ENCODE results near the gene PGBD5. TPM values are rescaled to one million over a fixed set of nuclear protein-coding genes. Genes with fewer than 3 reads are reported as not detected.

PGBD5 gene
- total RNA-seq, 1 donor from 2014 or later = 0.12 TPM

- intact Hi-C loops (cut with micrococcal nuclease) = no loop called here
Measured at GRCh38 chr1:230399321-230400006, 26.7 kb downstream of the PGBD5 start.

DNA sequence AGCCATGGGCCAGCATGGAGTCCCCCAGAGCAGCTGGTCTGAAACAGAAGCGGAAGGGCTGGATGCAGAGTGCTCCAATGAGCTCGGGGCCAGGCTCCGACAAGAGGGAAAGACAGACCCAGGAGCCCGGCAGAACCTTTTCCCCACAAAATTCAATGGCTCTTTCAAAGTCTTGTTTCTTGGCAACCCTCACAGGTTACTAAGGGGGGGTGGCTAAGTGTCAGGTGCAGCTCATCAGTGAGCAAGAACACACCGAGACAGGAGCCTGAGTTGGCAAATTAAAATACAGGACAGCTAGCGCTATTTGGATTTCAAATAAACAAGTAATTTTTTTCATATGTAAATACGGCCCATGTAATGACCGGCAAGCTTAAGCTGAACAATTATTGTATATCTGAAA, 27.3 kb downstream of the PGBD5 start:
- intact Hi-C loops (cut with micrococcal nuclease) = no loop called here

GRCh38 chr1:230396966-230397365, 29.2 kb downstream of the PGBD5 start:
- intact Hi-C loops (cut with micrococcal nuclease) = no loop called here

- intact Hi-C loops (cut with micrococcal nuclease) = no loop called here
Measured at GRCh38 chr1:230395932-230396331, 30.2 kb downstream of the PGBD5 start.

DNA sequence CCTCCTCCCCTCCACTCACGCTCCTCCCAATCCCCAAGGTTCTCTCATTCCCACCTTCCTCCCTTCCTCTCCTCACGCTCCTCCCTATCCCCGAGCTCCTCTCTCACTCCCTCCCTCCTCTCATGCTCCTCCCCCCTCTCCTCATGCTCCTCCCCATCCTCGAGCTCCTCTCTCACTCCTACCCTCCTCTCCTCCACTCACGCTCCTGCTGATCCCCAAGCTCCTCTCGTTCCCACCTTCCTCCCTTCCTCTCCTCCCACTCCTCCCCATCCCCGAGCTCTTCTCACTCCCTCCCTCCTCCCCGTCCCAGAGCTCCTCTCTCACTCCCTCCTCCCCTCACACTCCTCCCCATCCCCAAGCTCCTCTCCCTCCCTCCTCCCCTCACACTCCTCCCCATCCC, 31.4 kb downstream of the PGBD5 start:
- intact Hi-C loops (cut with micrococcal nuclease) = no loop called here

GRCh38 chr1:230394134-230394533, 32.0 kb downstream of the PGBD5 start:
- intact Hi-C loops (cut with micrococcal nuclease) = no loop called here

DNA sequence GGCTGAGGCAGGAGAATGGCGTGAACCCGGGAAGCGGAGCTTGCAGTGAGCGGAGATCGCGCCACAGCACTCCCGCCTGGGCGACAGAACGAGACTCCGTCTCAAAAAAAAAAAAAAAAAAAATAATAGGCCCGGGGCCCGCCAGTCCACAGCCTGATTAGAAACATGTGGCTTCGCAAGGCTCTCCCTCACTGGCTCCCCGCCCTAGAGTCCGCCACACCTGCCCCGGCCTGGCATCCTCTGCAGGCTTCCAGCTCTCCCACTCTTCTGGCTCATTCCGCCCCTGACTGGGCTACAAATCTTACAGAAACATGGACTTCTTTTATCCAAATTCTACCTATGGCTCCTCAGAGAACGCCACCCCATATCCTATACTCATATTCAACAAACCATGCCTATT, 32.4 kb downstream of the PGBD5 start:
- intact Hi-C loops (cut with micrococcal nuclease) = no loop called here

DNA sequence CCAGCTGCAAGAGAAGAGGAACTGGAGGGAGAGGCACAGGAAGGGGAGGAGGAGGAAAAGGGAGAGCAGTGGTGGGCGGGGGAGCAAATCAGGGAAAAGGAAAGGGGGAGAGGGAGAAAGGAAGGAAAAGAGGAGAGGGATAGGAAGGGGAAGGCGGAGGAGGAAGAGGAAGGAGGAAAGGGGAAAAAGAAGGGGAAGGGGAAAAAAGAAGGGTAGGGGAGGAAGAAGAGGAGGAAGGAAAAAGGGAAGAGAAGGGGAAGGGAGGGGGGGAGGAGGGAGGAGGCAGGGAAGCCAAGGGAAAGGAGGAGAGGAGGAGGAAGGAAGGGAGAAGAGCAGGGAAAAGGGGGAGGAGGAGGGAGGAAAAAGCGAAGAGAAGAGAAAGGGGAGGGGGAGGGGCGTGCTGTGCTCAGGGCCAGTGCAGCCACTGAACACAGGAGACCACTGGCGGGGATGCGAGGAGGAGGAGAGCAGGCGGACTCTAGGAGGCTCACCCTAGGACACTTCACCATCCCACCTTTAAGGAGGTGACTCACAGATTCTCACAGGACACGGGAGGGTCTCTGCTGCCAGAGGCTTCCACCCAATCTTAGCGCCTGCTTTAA, 33.1 kb downstream of the PGBD5 start:
- intact Hi-C loops (cut with micrococcal nuclease) = no loop called here

- intact Hi-C loops (cut with micrococcal nuclease) = no loop called here
Measured at GRCh38 chr1:230392536-230392909, 33.6 kb downstream of the PGBD5 start.

DNA sequence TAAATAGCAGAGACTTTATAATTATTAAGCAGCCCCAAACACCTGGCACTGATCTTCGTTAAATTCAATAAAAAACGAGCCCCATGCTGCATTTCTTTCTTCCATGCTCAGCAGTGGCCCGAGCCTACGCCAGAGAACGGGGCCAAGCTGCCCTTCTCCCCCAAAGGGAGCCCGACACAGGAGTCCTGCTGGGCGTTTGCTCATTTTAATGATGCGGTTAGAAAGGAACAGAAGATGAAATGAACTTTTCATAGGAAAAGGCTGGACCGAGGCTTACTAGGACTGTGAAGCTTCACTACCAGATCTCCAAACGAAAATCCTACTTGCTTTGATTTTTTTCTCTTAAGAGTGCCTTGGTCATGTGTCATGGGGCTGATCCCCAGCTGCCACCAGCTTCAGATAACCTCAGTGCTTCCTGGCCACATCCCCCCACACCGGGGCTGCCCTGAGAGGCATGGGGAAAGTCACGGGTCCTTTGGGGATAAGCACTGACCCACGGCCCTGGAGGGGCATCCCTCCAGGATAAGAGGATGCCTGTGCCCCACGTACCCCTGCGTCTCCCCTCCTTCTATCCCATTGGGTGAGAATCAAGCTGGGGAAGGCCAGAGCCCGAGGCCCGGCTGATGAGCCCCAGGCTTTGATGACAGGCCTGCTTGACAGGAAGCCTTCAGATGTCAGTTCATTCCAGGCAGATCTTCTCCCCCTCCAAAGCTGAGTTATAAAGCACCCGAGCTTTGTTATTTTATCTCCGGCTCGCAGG, 34.2 kb downstream of the PGBD5 start:
- intact Hi-C loops (cut with micrococcal nuclease) = no loop called here

GRCh38 chr1:230390371-230390770, 35.8 kb downstream of the PGBD5 start:
- intact Hi-C loops (cut with micrococcal nuclease) = no loop called here

- intact Hi-C loops (cut with micrococcal nuclease) = no loop called here
Measured at GRCh38 chr1:230387876-230388275, 38.3 kb downstream of the PGBD5 start.

DNA sequence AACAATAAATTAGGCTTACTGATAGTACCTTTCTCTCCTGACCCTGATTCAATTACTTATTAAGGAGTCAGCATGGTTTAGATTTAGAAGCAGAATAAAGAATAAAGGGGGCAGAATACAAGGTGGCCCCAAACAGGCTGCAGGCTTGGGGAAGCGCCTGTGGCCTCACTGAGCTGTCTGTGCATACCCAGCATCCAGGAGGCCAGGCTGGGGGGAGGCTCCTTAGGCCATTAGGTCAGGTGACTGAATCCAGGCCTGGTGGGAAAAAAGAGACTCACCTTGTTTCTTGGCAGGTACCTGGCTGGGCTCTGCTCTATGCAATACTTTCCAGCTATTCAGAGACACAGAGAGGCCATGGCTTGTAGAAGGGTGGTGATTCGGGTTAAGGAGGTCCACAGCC, 38.8 kb downstream of the PGBD5 start:
- intact Hi-C loops (cut with micrococcal nuclease) = no loop called here

DNA sequence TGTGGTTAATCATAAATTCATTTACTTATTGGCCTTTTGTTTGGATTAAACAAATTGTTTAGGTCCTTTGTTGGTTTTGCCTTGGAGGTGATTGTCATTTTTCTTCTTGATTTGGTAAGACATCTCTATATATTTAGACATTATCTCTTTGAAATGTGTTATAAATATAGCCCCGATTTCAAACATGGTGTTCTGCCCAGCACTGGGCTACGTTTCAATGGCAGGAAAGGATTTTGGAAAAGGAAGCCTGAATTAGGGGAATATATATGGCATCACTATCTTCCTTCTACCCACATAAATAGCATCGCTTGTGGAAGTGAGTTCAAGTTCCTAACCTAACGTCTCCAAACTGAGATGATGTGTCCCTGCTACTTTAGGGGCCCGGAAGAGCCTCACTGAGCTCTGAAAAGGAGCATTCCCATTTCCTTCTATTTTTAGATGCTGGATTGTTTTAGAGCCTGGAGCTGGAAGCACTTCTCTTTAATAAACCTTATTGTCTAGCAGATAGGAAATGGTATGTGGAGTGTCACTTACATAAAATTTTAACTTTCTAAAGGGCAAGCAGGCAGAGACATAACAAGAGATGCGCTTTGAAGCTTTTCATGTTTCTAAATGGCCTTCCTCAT, 39.4 kb downstream of the PGBD5 start:
- intact Hi-C loops (cut with micrococcal nuclease) = no loop called here

GRCh38 chr1:230385930-230386329, 40.2 kb downstream of the PGBD5 start:
- intact Hi-C loops (cut with micrococcal nuclease) = no loop called here

DNA sequence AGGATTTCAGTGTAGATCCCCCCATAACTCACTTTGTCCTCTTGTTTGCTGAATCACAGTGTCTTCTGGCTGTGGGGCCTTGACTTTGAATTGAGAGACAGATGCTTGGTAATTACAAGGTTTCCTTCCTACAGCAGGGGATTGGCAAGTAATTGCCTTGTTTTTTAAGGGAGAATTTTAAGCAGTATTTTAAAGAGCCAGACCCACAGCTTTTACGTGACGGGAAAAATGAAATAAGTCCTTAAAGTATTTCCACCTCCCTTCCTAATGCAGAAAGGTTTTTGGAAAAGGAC, 41.0 kb downstream of the PGBD5 start:
- intact Hi-C loops (cut with micrococcal nuclease) = no loop called here

DNA sequence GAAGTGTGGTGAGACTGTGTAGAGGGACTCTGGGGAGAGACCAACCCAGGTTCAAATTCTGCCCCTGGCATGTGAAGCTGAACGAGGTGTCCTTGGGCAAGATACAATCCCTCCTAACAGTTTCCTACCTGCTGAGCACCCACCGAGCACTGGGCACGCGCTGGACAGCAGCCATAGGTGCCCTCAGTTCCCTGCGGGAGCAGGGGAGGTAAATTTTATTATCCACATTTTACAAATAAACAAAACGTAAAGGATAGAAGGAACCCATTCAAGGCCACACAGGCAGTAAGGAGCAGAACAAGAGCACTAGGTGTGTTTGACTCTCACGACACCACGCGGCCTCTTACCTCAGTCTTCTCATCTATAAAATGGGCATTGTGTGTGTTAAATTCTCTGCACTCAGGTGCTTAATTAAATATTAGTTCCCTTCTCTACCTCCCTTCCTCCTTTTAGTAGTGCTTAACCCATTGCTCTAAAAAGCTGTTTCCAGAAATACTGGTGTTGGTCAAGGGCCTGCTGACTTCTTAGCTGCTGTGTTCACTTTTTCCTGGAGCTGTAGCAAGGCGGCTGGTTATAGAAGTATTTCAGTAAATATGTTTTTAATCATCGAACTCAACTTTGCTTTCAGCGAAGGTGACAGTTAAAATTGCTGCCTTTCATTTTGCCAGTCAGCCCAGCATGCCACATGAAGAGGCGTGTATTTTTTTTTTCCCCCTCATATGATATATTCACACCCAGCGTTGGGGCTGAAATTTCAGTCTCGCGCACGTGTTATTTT, 41.6 kb downstream of the PGBD5 start:
- intact Hi-C loops (cut with micrococcal nuclease) = no loop called here

DNA sequence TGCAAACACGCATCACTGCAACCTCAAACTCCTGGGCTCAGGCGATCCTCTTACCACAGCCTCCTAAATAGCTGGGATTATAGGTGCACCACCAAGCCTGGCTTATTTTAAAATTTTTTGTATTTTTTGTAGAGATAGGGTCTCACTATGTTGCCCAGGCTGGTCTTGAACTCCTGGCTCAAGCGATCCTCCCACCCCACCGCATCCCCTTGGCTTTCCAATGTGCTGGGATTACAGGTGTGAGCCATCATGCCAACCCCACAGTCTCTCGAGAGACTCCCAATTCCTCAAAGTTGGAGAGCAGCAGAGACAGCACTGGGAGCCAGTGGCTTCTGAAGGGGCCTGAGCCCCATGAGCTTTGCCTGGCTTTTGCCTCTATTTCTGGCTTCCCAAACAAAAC, 42.7 kb downstream of the PGBD5 start:
- intact Hi-C loops (cut with micrococcal nuclease) = no loop called here

- intact Hi-C loops (cut with micrococcal nuclease) = no loop called here
Measured at GRCh38 chr1:230382001-230382491, 44.1 kb downstream of the PGBD5 start.

- intact Hi-C loops (cut with micrococcal nuclease) = no loop called here
Measured at GRCh38 chr1:230381585-230381984, 44.5 kb downstream of the PGBD5 start.

- intact Hi-C loops (cut with micrococcal nuclease) = no loop called here
Measured at GRCh38 chr1:230381049-230381467, 45.1 kb downstream of the PGBD5 start.

All from T-helper 1 cell treated with Interleukin-12 subunit alpha and Interleukin-12 subunit beta and Interleukin-4 antibody, amounts not matched to agents 30 ng/mL and 1 ng/mL, for 36 hours (primary cell).